ENCODE results near the gene HTR3D. TPM values are rescaled to one million over a fixed set of nuclear protein-coding genes. Genes with fewer than 3 reads are reported as not detected.

HTR3D gene
- total RNA-seq, 2 experiments from 2014 or later, result not detected

GRCh38 chr3:183987000-183987600 is 44.4 kb upstream of the HTR3D start:
- Mint-ChIP-seq H3K27me3 (no peaks in the 10 kb centered on the region), H3K4me3 (no peak overlapping the region), H3K4me1 (ENCODE audit: low read depth) (no peaks in the 10 kb centered on the region), H3K9me3 (no peaks in the 10 kb centered on the region), H3K36me3 (ENCODE audit: low read depth) (peaks cover 11% of the 10 kb centered on the region), H3K27ac (no peak overlapping the region)
- intact Hi-C loops (cut with micrococcal nuclease), result no loop called here
- TF ChIP-seq CTCF (IDR thresholded peaks at IDR 0.05), result no peak
- ChIA-PET POLR2A (no interaction called here), CTCF (interaction anchor here (1.0 to 2.3 kb wide), 2 partner anchors 11 to 222 kb away, joined by 3 to 7 read pairs; no protein-coding TSS in a partner anchor)
- ATAC-seq (no peak), DNase-seq (no peak)

GRCh38 chr3:183988216-183988790 is 43.2 kb upstream of the HTR3D start:
- no peak for TF ChIP-seq CTCF (IDR thresholded peaks at IDR 0.05)
- ATAC-seq (no peak), DNase-seq (no peak)
- Mint-ChIP-seq H3K27ac (no peak overlapping the region), H3K4me3 (no peak overlapping the region), H3K36me3 (ENCODE audit: low read depth) (peaks cover 11% of the 10 kb centered on the region), H3K4me1 (ENCODE audit: low read depth) (no peaks in the 10 kb centered on the region), H3K27me3 (no peaks in the 10 kb centered on the region), H3K9me3 (no peaks in the 10 kb centered on the region)
- intact Hi-C loops (cut with micrococcal nuclease), result no loop called here
- ChIA-PET CTCF (interaction anchor here (1.0 to 2.3 kb wide), 2 partner anchors 9 to 30 kb away, joined by 3 to 7 read pairs; partner anchors contain the start of gene ABCC5), POLR2A (no interaction called here)

GRCh38 chr3:183991403-183991802 is 40.1 kb upstream of the HTR3D start:
- ChIA-PET POLR2A (no interaction called here), CTCF (interaction anchor here (0.8 to 1.3 kb wide), 4 partner anchors 15 to 523 kb away, joined by 3 read pairs; no protein-coding TSS in a partner anchor)
- intact Hi-C loops (cut with micrococcal nuclease), result no loop called here
- Mint-ChIP-seq H3K9me3 (no peaks in the 10 kb centered on the region), H3K27ac (no peak overlapping the region), H3K4me1 (ENCODE audit: low read depth) (no peaks in the 10 kb centered on the region), H3K27me3 (no peaks in the 10 kb centered on the region), H3K4me3 (no peak overlapping the region), H3K36me3 (ENCODE audit: low read depth) (peaks cover 11% of the 10 kb centered on the region)
- ATAC-seq (no peak), DNase-seq (no peak)
- no peak for TF ChIP-seq CTCF (IDR thresholded peaks at IDR 0.05)

- Mint-ChIP-seq H3K4me3 (no peak overlapping the region), H3K27ac (no peak overlapping the region), H3K4me1 (ENCODE audit: low read depth) (peaks cover 11% of the 10 kb centered on the region), H3K9me3 (no peaks in the 10 kb centered on the region), H3K27me3 (no peaks in the 10 kb centered on the region), H3K36me3 (ENCODE audit: low read depth) (peaks cover 2% of the 10 kb centered on the region)
- ChIA-PET POLR2A (no interaction called here), CTCF (no interaction called here)
- DNase-seq (no peak), ATAC-seq (no peak)
- no peak for TF ChIP-seq CTCF (IDR thresholded peaks at IDR 0.05)
- intact Hi-C loops (cut with micrococcal nuclease), result no loop called here
Measured at GRCh38 chr3:184001761-184002160, 29.8 kb upstream of the HTR3D start.

- no peak for TF ChIP-seq CTCF (IDR thresholded peaks at IDR 0.05)
- ATAC-seq (no peak), DNase-seq (no peak)
- H3K27ac Mint-ChIP-seq, result no peak overlapping the region
- no peaks in the 10 kb centered on the region for H3K9me3 Mint-ChIP-seq
- no peaks in the 10 kb centered on the region for H3K27me3 Mint-ChIP-seq
- H3K4me1 Mint-ChIP-seq (ENCODE audit: low read depth), result peaks cover 11% of the 10 kb centered on the region
- ChIA-PET POLR2A (no interaction called here), CTCF (no interaction called here)
- H3K36me3 Mint-ChIP-seq (ENCODE audit: low read depth), result peaks cover 2% of the 10 kb centered on the region
- intact Hi-C loops (cut with micrococcal nuclease), result no loop called here
- H3K4me3 Mint-ChIP-seq, result no peak overlapping the region
Measured at GRCh38 chr3:184002469-184002868, 29.1 kb upstream of the HTR3D start.

Measured in activated CD8-positive, alpha-beta T cell treated with anti-CD3 and anti-CD28 coated beads for 36 hours (primary cell).